ENCODE results near the gene NOX3.
"Not testable (repeated sequence)": the region's sequence is repeated elsewhere in the genome, so short reads cannot be mapped to it uniquely, and the experiment has no call there.

The NOX3 gene

DNA sequence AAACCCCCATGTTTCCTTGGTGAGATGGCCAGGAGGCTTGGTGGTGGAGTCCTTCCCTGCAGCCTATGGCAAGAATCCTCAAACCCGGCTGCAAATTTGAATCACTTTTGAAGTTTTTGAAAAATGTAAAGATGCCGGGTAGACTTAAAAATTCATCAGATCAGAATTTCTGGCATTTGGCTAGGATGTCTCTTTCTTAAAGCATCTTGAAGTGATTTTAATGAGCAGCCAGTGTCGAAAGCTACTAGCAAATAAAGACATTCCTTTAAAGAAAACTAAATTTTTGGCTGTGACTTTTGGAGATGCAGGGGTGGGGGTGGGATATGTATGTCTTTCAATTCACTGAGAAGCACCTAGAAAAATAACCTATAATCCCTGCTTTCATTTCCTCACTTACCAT, 25.6 kb upstream of the NOX3 start:
- Histone ChIP-seq H3K4me3 (ENCODE audit: low read depth, low read length) (no peak overlapping the region), H3K27me3 (replicated peaks) (no peaks in the 10 kb centered on the region), H3K36me3 (replicated peaks) (no peaks in the 10 kb centered on the region), H3K27ac (no peak overlapping the region)
- in situ Hi-C loops (cut with HindIII; ENCODE audit: low pct_ligation_motif_present, low sequenced_read_pairs): no loop called here
- TF ChIP-seq, protein P1, sequence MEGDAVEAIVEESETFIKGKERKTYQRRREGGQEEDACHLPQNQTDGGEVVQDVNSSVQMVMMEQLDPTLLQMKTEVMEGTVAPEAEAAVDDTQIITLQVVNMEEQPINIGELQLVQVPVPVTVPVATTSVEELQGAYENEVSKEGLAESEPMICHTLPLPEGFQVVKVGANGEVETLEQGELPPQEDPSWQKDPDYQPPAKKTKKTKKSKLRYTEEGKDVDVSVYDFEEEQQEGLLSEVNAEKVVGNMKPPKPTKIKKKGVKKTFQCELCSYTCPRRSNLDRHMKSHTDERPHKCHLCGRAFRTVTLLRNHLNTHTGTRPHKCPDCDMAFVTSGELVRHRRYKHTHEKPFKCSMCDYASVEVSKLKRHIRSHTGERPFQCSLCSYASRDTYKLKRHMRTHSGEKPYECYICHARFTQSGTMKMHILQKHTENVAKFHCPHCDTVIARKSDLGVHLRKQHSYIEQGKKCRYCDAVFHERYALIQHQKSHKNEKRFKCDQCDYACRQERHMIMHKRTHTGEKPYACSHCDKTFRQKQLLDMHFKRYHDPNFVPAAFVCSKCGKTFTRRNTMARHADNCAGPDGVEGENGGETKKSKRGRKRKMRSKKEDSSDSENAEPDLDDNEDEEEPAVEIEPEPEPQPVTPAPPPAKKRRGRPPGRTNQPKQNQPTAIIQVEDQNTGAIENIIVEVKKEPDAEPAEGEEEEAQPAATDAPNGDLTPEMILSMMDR (IDR thresholded peaks at IDR 0.05; ENCODE audit: low read depth, low read length, missing control alignments): no peak
- no peak for DNase-seq

DNA sequence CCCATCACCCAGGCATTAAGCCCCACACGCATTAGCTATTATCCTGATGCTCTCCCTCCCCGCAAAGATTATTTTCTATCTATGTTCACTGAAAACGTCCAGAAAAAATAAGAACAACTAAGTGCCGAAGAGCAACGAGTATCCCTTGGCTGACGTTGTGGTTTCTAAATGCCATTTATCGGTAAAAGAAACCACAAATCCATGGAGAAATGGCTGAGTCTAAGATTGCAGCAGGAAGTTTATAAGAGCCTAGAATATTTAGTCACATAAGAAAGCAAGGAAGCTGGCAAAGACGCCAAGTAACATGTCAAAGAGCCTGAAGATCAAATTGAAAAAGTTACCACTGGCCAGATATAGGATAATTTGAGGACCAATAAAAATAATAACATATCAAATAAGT, 18.1 kb upstream of the NOX3 start:
- Histone ChIP-seq H3K27me3 (replicated peaks) (no peaks in the 10 kb centered on the region), H3K4me3 (ENCODE audit: low read depth, low read length) (no peak overlapping the region), H3K27ac (no peak overlapping the region), H3K36me3 (replicated peaks) (no peaks in the 10 kb centered on the region)
- in situ Hi-C loops (cut with HindIII; ENCODE audit: low pct_ligation_motif_present, low sequenced_read_pairs): no loop called here
- no peak for DNase-seq
- TF ChIP-seq, protein P1 (IDR thresholded peaks at IDR 0.05; ENCODE audit: low read depth, low read length, missing control alignments): no peak

DNA sequence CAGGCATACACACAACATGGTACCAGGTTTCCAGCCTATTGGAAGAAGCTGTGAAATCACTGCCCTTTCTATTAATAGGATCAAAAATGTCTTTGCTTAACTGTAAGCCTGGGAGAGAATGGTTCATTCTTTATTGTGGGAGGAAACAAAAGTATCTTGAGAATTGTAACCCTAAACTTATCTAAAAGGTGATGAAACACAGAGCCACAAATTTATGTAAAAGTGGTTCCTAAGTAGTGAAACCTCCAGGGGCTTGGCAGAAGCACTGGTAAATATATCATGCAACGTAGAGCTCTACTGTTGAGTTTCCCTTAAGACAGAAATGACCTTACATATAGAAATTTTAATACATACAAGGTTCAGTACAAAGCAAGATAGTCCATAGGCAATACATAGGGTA, 17.2 kb upstream of the NOX3 start:
- Histone ChIP-seq H3K27ac (no peak overlapping the region), H3K36me3 (replicated peaks) (no peaks in the 10 kb centered on the region), H3K4me3 (ENCODE audit: low read depth, low read length) (no peak overlapping the region), H3K27me3 (replicated peaks) (no peaks in the 10 kb centered on the region)
- TF ChIP-seq, protein P1 (IDR thresholded peaks at IDR 0.05; ENCODE audit: low read depth, low read length, missing control alignments): no peak
- in situ Hi-C loops (cut with HindIII; ENCODE audit: low pct_ligation_motif_present, low sequenced_read_pairs): no loop called here
- DNase-seq: no peak

DNA sequence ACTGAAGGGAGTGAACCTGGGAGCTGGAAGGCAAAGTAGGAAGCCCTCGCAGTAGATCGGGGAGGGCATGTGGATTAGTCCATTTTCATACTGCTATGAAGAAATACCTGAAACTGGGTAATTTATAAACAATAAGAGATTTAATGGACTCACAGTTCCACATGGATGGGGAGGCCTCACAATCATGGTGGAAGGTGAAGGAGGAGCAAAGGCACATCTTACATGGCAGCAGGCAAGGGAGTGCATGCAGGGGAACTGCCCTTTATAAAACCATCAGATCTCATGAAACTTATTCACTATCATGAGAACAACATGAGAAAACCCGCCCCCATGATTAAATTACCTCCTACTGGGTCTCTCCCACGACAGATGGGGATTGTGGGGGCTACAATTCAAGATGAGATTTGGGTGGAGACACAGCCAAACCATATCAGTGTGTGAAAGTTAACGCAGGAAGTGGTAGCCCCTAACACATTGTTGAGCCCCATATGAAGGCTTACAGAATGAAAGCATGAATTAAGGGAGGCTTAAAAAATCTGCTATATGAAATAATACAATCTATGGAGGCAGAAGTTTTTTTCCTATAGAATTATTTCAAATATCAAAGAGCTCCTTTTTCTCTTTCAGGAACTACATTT, 15.5 kb upstream of the NOX3 start:
- H3K4me3 ChIP-seq (ENCODE audit: low read depth, low read length); DNase-seq; H3K36me3 ChIP-seq (replicated peaks); in situ Hi-C loops (cut with HindIII; ENCODE audit: low pct_ligation_motif_present, low sequenced_read_pairs); H3K27ac ChIP-seq; H3K27me3 ChIP-seq (replicated peaks): not testable (repeated sequence)

DNA sequence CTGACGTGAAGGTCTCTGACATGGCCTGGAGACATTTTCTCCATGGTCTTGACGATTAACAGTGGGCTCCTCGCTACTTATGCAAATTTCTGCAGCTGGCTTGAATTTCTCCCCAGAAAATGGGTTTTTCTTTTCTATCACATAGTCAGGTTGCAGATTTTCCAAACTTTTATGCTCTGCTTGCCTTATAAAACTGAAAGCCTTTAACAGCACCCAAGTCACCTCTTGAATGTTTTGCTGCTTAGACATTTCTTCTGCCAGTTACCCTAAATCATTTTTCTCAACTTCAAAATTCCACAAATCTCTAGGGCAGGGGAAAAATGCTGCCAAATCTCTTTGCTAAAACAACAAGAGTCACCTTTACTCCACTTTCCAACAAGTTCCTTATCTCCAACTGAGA, 12.9 kb upstream of the NOX3 start:
- H3K27ac ChIP-seq; H3K27me3 ChIP-seq (replicated peaks); DNase-seq; in situ Hi-C loops (cut with HindIII; ENCODE audit: low pct_ligation_motif_present, low sequenced_read_pairs); H3K36me3 ChIP-seq (replicated peaks); H3K4me3 ChIP-seq (ENCODE audit: low read depth, low read length): not testable (repeated sequence)

DNA sequence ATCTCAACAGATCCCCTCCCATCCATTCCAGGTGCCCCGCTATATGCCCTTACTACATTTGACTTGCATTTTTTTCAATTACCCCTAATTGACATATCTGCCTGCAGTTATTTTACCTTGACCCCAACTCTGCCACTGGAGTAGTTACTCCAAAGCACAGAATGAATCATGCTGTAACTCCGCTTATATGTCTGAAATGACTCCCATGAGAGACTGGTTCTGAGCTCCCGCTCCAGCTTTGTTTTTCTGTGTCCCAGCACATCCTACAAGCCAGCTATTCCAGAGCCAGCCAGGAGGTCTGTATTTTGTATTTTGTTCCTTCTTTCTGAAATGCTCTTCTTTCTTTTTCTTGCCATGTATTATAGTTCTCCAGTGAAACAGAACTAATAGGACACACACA, 10.9 kb upstream of the NOX3 start:
- DNase-seq: no peak
- TF ChIP-seq, protein P1 (IDR thresholded peaks at IDR 0.05; ENCODE audit: low read depth, low read length, missing control alignments): no peak
- H3K36me3 ChIP-seq (replicated peaks): no peaks in the 10 kb centered on the region
- in situ Hi-C loops (cut with HindIII; ENCODE audit: low pct_ligation_motif_present, low sequenced_read_pairs): no loop called here
- no peak overlapping the region for H3K4me3 ChIP-seq (ENCODE audit: low read depth, low read length)
- H3K27ac ChIP-seq: no peak overlapping the region
- no peaks in the 10 kb centered on the region for H3K27me3 ChIP-seq (replicated peaks)

DNA sequence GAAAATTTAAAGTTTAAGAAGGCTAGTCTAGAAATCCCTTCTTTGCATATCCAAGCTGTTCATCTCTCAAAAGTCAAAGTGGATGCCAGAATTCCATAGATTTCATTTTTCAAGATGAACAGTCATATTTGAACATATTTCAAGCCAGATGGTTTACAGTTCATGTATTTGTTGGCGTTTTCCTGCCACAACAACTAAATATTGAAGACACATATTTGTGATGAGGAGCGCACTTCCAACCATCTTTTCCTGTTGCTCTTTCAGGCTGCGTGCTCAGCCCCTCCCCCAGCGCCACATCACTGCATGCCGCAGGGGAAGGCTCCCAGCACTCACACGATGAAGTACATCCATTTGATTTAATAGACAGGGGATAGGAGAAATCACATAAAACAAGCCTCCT, 5.9 kb upstream of the NOX3 start:
- H3K4me3 ChIP-seq (ENCODE audit: low read depth, low read length): no peak overlapping the region
- in situ Hi-C loops (cut with HindIII; ENCODE audit: low pct_ligation_motif_present, low sequenced_read_pairs): no loop called here
- H3K36me3 ChIP-seq (replicated peaks): no peaks in the 10 kb centered on the region
- H3K27me3 ChIP-seq (replicated peaks): no peaks in the 10 kb centered on the region
- H3K27ac ChIP-seq: no peak overlapping the region
- no peak for DNase-seq
- TF ChIP-seq, protein P1 (IDR thresholded peaks at IDR 0.05; ENCODE audit: low read depth, low read length, missing control alignments): no peak
